PFSK-1 (cell line): ENCODE results near the gene POU2AF1.

Experiments used
- FOXP2 ChIP-seq: optimal IDR thresholded peaks from 2 replicates; pipeline ENCODE3; 2011; ENCODE audit warnings: borderline replicate concordance, control low read depth, inconsistent platforms; ENCODE audit not compliant: insufficient read depth; ENCODE audit errors: extremely low read length, extremely low read depth
- SIN3A ChIP-seq: IDR thresholded peaks from 2 replicates; pipeline ENCODE4 v1.6.1; 2012; ENCODE audit warnings: mild to moderate bottlenecking, low read length, moderate library complexity, borderline replicate concordance; ENCODE audit not compliant: insufficient read depth

DNA sequence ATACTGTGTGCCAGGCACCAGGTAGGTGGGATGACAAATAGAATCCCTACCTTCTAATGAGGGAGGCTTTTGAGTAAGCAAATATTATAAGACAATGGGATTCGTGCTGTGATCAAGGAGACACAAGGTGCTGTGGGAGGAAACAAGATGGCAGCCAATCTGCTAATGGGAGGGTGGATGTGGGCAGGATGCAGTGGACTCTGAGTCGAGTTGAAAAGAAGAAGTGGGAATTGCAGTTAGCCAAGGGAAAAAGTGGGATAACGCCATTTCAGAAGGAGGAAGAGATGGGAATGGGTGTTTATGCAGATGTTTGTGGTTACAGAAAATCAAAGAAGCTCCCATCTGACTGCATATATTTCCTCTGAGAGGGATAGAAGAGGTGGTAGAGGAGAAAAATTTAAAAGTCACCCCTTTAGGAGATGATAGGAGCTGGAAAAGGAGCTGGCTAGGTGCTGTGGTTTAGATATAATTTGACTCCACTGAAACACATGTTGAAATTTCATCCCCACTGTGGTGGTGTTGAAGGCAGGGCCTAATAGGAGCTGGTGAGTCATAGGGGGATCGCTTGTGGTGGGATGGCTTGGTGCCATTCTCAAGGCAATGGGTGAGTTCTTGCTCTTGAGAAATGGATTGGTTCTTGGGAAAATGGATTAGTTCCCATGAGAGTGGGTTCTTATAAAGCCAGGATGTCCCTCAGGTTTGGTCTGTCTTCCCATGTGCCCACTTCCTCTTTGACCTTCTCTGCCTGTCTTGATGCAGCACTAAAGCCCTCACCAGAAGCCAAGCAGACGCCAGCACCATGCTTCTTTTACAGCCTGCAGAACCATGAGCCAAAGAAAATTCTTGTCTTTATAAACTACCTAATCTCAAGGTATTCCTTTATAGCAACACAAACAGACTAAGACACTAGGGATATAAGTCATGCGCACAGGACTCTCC is 30.0 kb upstream of the POU2AF1 start:
- TF ChIP-seq SIN3A, result no peak
- TF ChIP-seq FOXP2, result no peak
